Thymus (tissue), 11 donors: Measurements from ENCODE around the gene ODF2. TPM values are rescaled to one million over a fixed set of nuclear protein-coding genes. Genes with fewer than 3 reads are reported as not detected.
A peak's percentile ranks its signal among the peaks of the same experiment; 100 is the strongest.
"Not testable (repeated sequence)": the region's sequence is repeated elsewhere in the genome, so short reads cannot be mapped to it uniquely, and the experiment has no call there.

Experiments used
- DNase-seq, 9 donors: peaks; one replicate each; pipeline ENCODE4 v3.0.0-alpha.2; 2013; ENCODE audit warnings: low spot score in 9 of 9, low read depth in 6 of 9, missing footprints in 1 of 9
- H3K27ac ChIP-seq, 2 donors: one replicate each; pipeline ENCODE4 v1.5.1; 2013; ENCODE audit warnings: control low read depth in 1 of 2, low read depth in 1 of 2, low read length in 1 of 2, mild to moderate bottlenecking in 1 of 2, moderate library complexity in 1 of 2
- H3K27me3 ChIP-seq, 2 donors: one replicate each; pipeline ENCODE4 v1.5.1; 2013; ENCODE audit warnings: low read length in 1 of 2; ENCODE audit not compliant: control insufficient read depth in 2 of 2, insufficient read depth in 1 of 2
- H3K36me3 ChIP-seq, 2 donors: one replicate each; pipeline ENCODE4 v1.5.1; 2013; ENCODE audit warnings: low read length in 1 of 2, mild to moderate bottlenecking in 1 of 2, moderate library complexity in 1 of 2; ENCODE audit not compliant: control insufficient read depth in 2 of 2, insufficient read depth in 2 of 2
- H3K4me1 ChIP-seq, 2 donors: one replicate each; pipeline ENCODE4 v1.5.1; 2013; ENCODE audit warnings: low read length in 2 of 2; ENCODE audit not compliant: control insufficient read depth in 2 of 2, insufficient read depth in 2 of 2
- H3K4me3 ChIP-seq, 2 donors: one replicate each; pipeline ENCODE4 v1.5.1; 2013; ENCODE audit warnings: low read length in 2 of 2, control low read depth in 1 of 2, mild to moderate bottlenecking in 1 of 2
- H3K9me3 ChIP-seq, 2 donors: one replicate each; pipeline ENCODE4 v1.5.1; 2013; ENCODE audit warnings: low read length in 1 of 2, mild to moderate bottlenecking in 1 of 2; ENCODE audit not compliant: control insufficient read depth in 2 of 2, insufficient read depth in 1 of 2
- WGBS: extraction: QIAGEN DNeasy Blood & Tissue Kit; methylation state at CpG from one replicate; pipeline ENCODE4 v1.1.7; 2013; 5-methylcytosine and 5-hydroxymethylcytosine counted together
- polyA plus RNA-seq: library from polyadenylated mRNA; stranded (reverse); fragments of 200-250 nt; gene quantifications from one replicate; pipeline ENCODE4 v1.2.3, GENCODE V29; 2013
- total RNA-seq: library from RNA; stranded (reverse); fragments of 120-200 nt; gene quantifications from one replicate; pipeline ENCODE4 v1.2.4, GENCODE V29; 2013
- donor health status: healthy.

Gene ODF2
- total and polyA plus RNA-seq, 2 donors: 22.7 to 34.4 TPM

DNA sequence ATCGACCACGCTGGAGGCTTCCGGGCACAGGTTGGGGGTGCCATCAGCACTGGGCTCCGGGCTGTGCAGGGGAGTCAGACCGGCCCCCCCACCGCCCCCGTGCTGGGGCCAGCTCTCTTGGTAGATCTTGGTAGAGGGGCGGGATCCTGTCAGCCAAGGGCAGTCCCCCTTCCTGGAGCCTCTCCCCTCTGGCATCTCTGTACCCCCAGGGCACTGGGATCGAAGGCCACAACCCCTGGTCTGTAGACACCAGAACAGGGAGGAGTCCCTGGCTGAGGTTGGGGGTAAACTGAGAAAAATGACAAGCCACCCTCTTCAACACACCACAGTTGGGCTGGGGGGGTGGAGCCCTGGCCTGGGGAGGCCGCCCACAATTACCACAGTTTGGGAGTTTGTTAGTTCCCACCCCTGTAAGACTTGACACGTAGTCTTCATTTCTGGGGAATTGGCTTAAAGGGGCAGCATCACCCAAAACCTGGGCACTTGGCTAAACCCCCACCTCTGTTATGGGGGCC lies 34.3 kb upstream of the ODF2 start:
- Histone ChIP-seq H3K4me1 (peaks cover 7 to 22% of the 10 kb centered on the region in 2 donors), H3K27ac (no peak overlapping the region), H3K27me3 (peaks cover 29 to 71% of the 10 kb centered on the region in 2 donors), H3K9me3 (peaks cover 0 to 5% of the 10 kb centered on the region in 2 donors), H3K36me3 (no peaks in the 10 kb centered on the region), H3K4me3 (peak overlapping the region in 1 of 2 donors; percentile 22)
- DNase-seq: no peak
- 22% methylated on average over 11 of the region's 11 CpGs for WGBS

GRCh38 chr9:128422022-128422782 lies 33.6 kb upstream of the ODF2 start:
- not testable (repeated sequence) for H3K36me3 ChIP-seq, H3K27ac ChIP-seq, H3K4me3 ChIP-seq, DNase-seq, H3K9me3 ChIP-seq
- Histone ChIP-seq H3K27me3 (peaks cover 29 to 64% of the 10 kb centered on the region in 2 donors), H3K4me1 (peaks cover 7 to 22% of the 10 kb centered on the region in 2 donors)
- 93% methylated on average over 13 of the region's 13 CpGs for WGBS

GRCh38 chr9:128422783-128423150 lies 33.0 kb upstream of the ODF2 start:
- no peak for DNase-seq
- H3K9me3 ChIP-seq: peaks cover 0 to 5% of the 10 kb centered on the region in 2 donors
- WGBS: 65% methylated on average over 5 of the region's 5 CpGs
- H3K27me3 ChIP-seq: peaks cover 29 to 59% of the 10 kb centered on the region in 2 donors
- no peak overlapping the region for H3K4me3 ChIP-seq
- H3K4me1 ChIP-seq: peaks cover 7 to 22% of the 10 kb centered on the region in 2 donors
- H3K36me3 ChIP-seq: no peaks in the 10 kb centered on the region
- no peak overlapping the region for H3K27ac ChIP-seq

DNA sequence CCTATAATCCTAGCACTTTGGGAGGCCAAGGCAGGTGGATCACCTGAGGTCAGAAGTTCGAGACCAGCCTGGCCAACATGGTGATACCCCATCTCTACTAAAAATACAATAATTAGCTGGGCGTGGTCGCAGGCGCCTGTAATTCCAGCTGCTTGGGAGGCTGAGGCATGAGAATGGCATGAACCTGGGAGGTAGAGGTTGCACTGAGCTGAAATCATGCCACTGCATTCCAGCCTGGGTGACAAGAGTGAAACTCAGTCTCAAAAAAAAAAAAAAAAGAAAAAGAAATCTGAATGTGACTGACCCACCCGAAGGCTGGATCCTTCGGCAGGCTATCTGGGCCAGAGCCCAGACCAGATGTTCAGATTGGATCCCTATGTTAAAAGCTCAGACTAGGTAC lies 32.5 kb upstream of the ODF2 start:
- not testable (repeated sequence) for H3K27ac ChIP-seq, H3K9me3 ChIP-seq, DNase-seq, H3K4me3 ChIP-seq, H3K36me3 ChIP-seq
- 87% methylated on average over 6 of the region's 6 CpGs for WGBS
- Histone ChIP-seq H3K4me1 (peaks cover 7 to 22% of the 10 kb centered on the region in 2 donors), H3K27me3 (peaks cover 29 to 53% of the 10 kb centered on the region in 2 donors)

DNA sequence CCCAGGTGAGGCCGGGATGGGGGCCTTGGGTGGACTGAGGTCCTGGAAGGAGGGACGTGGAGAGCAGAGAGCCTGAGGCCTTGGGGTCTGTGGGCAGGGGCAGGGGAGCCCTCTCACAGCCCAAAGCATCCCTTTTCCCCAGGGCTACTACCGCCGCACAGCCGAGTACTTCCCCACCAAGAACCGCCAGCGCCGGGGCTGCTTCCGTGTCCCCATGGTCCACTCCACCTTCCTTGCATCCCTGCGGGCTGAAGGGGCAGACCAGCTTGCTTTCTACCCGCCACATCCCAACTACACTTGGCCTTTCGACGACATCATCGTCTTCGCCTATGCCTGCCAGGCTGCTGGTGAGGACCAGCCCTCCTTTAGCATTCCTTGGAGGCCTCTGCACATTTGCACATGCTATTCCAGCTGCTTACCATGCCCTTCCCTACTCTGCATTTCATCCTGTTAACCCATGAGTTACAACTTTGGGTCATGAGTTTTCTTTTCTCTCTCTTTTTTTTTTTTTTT lies 31.5 kb upstream of the ODF2 start:
- Histone ChIP-seq H3K9me3 (peaks cover 0 to 5% of the 10 kb centered on the region in 2 donors), H3K4me1 (peaks cover 7 to 18% of the 10 kb centered on the region in 2 donors), H3K36me3 (no peaks in the 10 kb centered on the region), H3K27ac (no peak overlapping the region), H3K4me3 (no peak overlapping the region), H3K27me3 (peaks cover 25 to 43% of the 10 kb centered on the region in 2 donors)
- no peak for DNase-seq
- 98% methylated on average over 15 of the region's 15 CpGs for WGBS

DNA sequence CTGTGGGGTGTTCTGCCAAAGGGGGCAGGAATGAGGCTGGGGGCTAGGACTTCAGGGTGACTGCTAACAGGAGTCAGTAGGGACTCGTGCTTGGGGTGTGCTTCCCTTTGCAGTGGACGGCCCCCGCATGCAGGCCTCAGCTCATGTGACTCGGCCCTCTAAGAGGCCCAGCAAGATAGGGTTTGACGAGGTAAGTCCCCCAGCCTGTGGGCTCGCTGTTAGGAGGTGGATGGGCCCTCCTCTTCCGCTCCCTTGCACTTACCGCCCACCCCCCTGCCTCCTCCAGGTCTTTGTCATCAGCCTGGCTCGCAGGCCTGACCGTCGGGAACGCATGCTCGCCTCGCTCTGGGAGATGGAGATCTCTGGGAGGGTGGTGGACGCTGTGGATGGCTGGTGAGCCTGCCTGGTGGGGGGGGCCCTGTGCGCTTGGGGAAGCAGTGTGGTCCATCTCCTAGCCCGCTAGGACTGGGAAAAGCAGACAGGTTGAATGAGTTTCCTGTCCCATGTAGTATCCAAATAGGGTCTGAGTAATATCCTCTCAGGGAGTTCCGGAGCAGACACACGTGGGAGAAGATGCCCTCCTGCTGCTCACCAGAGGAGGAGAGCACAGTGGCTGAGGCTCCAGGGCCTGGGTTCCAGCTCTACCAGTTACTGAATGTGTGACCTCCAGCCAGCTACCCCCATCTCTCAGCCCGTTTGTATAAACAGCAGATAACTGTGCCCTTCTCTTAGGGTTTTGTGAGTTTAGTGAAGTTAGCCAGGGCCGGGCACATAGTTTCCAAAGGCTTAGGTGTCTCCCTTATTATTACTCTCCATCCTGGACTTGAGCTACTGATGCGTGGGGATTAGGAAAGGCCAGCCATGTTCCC lies 26.9 kb upstream of the ODF2 start:
- H3K27ac ChIP-seq: no peak overlapping the region
- H3K36me3 ChIP-seq: no peaks in the 10 kb centered on the region
- H3K27me3 ChIP-seq: peaks cover 0 to 3% of the 10 kb centered on the region in 2 donors
- DNase-seq: no peak
- WGBS: 96% methylated on average over 22 of the region's 22 CpGs
- no peaks in the 10 kb centered on the region for H3K9me3 ChIP-seq
- H3K4me1 ChIP-seq: no peaks in the 10 kb centered on the region
- no peak overlapping the region for H3K4me3 ChIP-seq

- Histone ChIP-seq H3K27me3 (no peaks in the 10 kb centered on the region), H3K4me3 (no peak overlapping the region), H3K36me3 (no peaks in the 10 kb centered on the region), H3K27ac (no peak overlapping the region), H3K9me3 (no peaks in the 10 kb centered on the region), H3K4me1 (no peaks in the 10 kb centered on the region)
- DNase-seq: no peak
- 94% methylated on average over 13 of the region's 13 CpGs for WGBS
These were observed 26.2 kb upstream of the ODF2 start for GRCh38 chr9:128429513-128430086.

DNA sequence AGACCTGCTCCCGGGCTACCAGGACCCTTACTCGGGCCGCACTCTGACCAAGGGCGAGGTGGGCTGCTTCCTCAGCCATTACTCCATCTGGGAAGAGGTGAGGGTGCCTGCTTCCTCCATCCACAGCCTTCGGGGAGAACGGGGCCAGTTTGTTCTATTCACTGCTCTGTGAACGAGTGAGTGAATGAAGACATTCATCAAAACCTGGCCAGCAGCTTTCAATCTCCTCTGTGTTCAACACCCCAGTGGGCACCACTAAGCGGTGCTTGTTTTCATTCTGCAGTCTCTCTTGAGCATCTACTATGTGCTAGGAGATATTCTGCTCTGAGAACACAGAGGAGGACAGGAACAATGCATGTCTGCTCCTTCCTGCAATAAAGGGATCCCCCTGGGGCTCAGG lies 24.6 kb upstream of the ODF2 start:
- Histone ChIP-seq H3K36me3 (no peaks in the 10 kb centered on the region), H3K27ac (no peak overlapping the region)
- 96% methylated on average over 8 of the region's 8 CpGs for WGBS

More for the DNA sequence above, 24.6 kb upstream of the ODF2 start:
- Histone ChIP-seq H3K9me3 (no peaks in the 10 kb centered on the region), H3K27me3 (no peaks in the 10 kb centered on the region), H3K4me3 (no peak overlapping the region), H3K4me1 (no peaks in the 10 kb centered on the region)
- DNase-seq: no peak
